Articular chondrocyte of knee joint (primary cell): Measurements from ENCODE around the gene RAB5IF. TPM values are rescaled to one million over a fixed set of nuclear protein-coding genes. Genes with fewer than 3 reads are reported as not detected.

Experiments used
- small RNA-seq: library from RNA; depleted of rRNA; stranded (forward); fragments of <200 nt; gene quantifications from one replicate; pipeline ENCODE3, GENCODE V24; 2012
- total RNA-seq: library from RNA; depleted of rRNA; stranded (reverse); fragments of >200 nt; gene quantifications from 2 replicates; pipeline ENCODE4 v1.2.3, GENCODE V29; 2012

Gene RAB5IF, protein sequence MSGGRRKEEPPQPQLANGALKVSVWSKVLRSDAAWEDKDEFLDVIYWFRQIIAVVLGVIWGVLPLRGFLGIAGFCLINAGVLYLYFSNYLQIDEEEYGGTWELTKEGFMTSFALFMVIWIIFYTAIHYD
- total RNA-seq = 65.8 and 73.6 TPM in 2 replicates

DNA sequence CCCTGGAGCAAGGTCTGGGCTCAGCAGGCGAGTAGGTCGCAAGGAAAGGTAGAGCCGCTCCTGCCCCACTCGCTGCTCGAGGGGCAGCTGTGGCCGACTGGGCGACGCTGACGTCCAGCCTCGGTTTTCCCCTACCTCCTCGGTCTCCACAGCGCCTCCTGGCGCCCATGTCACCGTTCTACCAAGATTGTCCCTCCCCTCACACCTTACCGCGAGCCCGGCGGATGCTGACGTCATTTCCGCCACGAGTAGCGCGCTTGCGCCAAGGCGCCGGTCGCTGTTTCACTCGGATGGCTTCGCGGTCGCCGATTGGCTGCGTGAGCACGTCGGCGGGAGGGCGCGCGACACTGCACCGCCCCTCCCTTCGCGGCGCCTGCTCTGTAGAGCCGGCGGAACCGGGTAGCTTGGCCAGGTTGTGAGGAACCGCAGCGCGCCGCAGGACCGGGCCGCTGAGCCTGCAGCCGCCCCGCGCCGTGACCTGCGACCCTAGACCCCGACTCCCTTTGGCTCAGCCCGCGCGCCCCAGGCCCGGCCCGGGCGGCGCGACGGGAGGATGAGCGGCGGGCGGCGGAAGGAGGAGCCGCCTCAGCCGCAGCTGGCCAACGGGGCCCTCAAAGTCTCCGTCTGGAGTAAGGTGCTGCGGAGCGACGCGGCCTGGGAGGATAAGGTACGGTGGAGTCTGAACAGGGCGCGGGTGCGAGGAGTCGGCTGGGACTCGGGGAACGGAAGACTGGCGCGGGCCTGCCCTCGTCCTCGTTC is at the start of gene RAB5IF:
Gene RAB5IF, plus strand, starts transcription at position 381 of the 759 bp plus-strand sequence. Its CDS starts 173 bp downstream, at position 554.

DNA sequence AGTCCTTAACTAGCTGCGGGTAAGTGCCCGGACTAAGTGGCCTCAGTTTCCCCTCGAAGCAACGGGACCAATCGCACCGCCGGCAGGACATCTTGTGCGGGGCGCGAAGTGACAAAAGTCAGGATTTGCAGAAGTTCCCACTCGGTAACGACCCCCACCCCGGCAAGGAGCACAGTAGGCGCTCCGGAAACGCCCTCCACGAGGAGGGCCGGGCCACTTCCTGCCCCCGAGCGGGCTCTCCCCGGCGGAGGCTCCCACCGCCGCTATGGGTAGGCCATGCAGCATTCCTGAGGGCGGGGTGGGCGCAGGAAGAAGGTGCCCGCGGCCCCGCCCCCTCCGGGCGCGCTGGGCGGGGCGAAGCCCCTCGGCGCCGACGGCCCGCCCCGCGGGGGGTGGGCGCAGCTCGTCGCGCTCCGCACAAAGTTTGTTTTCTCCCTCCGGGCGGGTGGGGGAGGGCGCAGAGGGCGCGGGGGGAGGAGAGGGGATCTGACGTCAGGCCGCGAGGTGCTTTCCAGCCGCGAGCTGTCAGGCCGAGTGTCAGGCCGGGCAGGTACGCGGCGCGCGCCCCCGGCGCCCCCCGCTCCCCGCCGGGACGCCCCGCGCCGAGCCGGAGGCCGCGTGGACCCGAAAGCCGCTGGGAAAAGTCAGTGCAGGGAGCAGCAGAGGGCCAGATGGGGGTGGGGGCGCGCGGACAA is 32.3 kb upstream of the RAB5IF start, which contains the start of gene TGIF2:
Gene TGIF2, plus strand, starts transcription at position 495 of the 695 bp plus-strand sequence. CDS start 5,178 bp downstream, outside the sequence.

DNA sequence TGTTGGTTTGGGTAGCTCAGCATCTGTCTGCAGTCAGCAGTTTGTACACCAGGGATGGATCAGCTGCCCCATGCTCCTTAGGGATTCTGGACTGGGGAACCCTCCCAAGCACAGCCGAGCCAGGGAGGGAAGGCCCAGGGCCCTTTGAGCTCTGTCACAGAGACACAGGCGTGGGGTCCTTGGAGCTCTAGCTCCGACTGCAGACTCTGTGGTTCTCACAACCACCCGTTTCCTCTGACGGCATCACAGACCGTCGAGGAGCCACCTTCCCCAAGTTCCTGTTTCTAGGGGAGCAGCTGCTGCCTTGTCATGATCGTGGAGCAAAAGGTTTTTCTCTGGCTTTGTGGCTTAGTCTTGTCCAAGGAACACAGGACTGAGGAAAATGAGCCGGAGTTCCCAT is 40.4 kb downstream of the RAB5IF start, which contains the start of gene SLA2:
Gene SLA2, minus strand, starts transcription at position 199 of the 400 bp plus-strand sequence. CDS start 4,861 bp downstream, outside the sequence.

Small RNAs within 50 kb of the gene (small RNA-seq; reads per million reads assigned to genes)
- not detected for gene RF00017

Other genes with a start within 250 kb of the RAB5IF start
- gene MYL9, start 64.3 kb upstream of the RAB5IF start, total RNA-seq = 75.1 and 78.5 TPM in 2 replicates
- gene TGIF2, start 32.2 kb upstream of the RAB5IF start, total RNA-seq = 9.5 and 11.7 TPM in 2 replicates
- under 0.01 TPM in 1 of 2 replicates, not detected in the other for gene SLA2, start 40.4 kb downstream of the RAB5IF start, total RNA-seq
- 23.3 and 23.9 TPM in 2 replicates for gene NDRG3, start 140.3 kb downstream of the RAB5IF start, total RNA-seq
- 10.6 and 19.9 TPM in 2 replicates for gene DSN1, start 168.0 kb downstream of the RAB5IF start, total RNA-seq